ENCODE data around the gene PPP2R2C. TPM values are rescaled to one million over a fixed set of nuclear protein-coding genes. Genes with fewer than 3 reads are reported as not detected.

Gene PPP2R2C
- total RNA-seq, 1 experiment from 2014 or later, result 32.9 TPM

GRCh38 chr4:6420036-6420435 lies 52.4 kb downstream of the PPP2R2C start (continued):
- TF ChIP-seq ZBTB33 (IDR thresholded peaks at IDR 0.05; ENCODE audit: extremely low read depth, insufficient replicate concordance, low read length), result no peak
- no peak for TF ChIP-seq SRF (IDR thresholded peaks at IDR 0.05; ENCODE audit: low read depth)
- TF ChIP-seq ELF1 (IDR thresholded peaks at IDR 0.05; ENCODE audit: borderline replicate concordance, low read depth), result no peak
- TF ChIP-seq EZH2phosphoT487 (IDR thresholded peaks at IDR 0.05; ENCODE audit: borderline replicate concordance), result no peak
- TF ChIP-seq ZNF274 (IDR thresholded peaks at IDR 0.05; ENCODE audit: low read depth, low read length), result no peak
- no peak for TF ChIP-seq POLR2A (IDR thresholded peaks at IDR 0.05; ENCODE audit: borderline replicate concordance, extremely low read depth, insufficient read depth, insufficient read length)
- TF ChIP-seq POLR2AphosphoS5 (IDR thresholded peaks at IDR 0.05; ENCODE audit: low read depth, low read length), result no peak
- no peak for TF ChIP-seq ATF3 (IDR thresholded peaks at IDR 0.05)
- TF ChIP-seq TCF7L2 (IDR thresholded peaks at IDR 0.05; ENCODE audit: borderline replicate concordance, extremely low read depth, insufficient read depth, insufficient read length), result no peak
- no peak for TF ChIP-seq SIN3A (IDR thresholded peaks at IDR 0.05; ENCODE audit: low read depth)

- intact Hi-C loops (cut with micrococcal nuclease), result no loop called here
- Histone ChIP-seq H3K27ac (ENCODE audit: low read depth, low read length) (no peak overlapping the region), H3K79me2 (ENCODE audit: insufficient read depth, low read length) (no peaks in the 10 kb centered on the region), H3K4me1 (ENCODE audit: control insufficient read depth in 1 of 2, insufficient read depth in 2 of 2, low read length in 2 of 2) (no peaks in the 10 kb centered on the region), H3K9ac (ENCODE audit: low read length) (no peak overlapping the region), H3K9me3 (ENCODE audit: control insufficient read depth in 1 of 2, insufficient read depth in 1 of 2, low read depth in 1 of 2, low read length in 2 of 2) (no peaks in the 10 kb centered on the region), H4K20me1 (ENCODE audit: insufficient read depth) (no peaks in the 10 kb centered on the region), H3K9me2 (ENCODE audit: insufficient read depth) (no peaks in the 10 kb centered on the region), H3K27me3 (ENCODE audit: insufficient read depth, low read length) (no peaks in the 10 kb centered on the region), H3K4me3 (replicated peaks in 1 of 2; ENCODE audit: low read depth in 1 of 2, low read length in 2 of 2) (no peak overlapping the region), H2AFZ (ENCODE audit: low read depth, low read length, poor library complexity, severe bottlenecking) (no peak overlapping the region), H3K36me3 (ENCODE audit: control insufficient read depth in 1 of 2, insufficient read depth in 2 of 2, low read length in 2 of 2) (no peaks in the 10 kb centered on the region), H3K4me2 (ENCODE audit: low read length) (no peak overlapping the region)
- no peak for DNase-seq (ENCODE audit: low read depth, low spot score)
- CTCF ChIA-PET, result no interaction called here
- RAD21 ChIA-PET (ENCODE audit: low non-redundant PET in 1 of 2, low total read pairs in 2 of 2, uncharacterized antibody in 2 of 2, unreplicated experiment in 2 of 2), result no interaction called here
- POLR2A ChIA-PET, result no interaction called here
- BruUV-seq (replicated peaks), result no TSS peak
- ATAC-seq, result no peak
- TF ChIP-seq SRF (IDR thresholded peaks at IDR 0.05; ENCODE audit: low read depth) (no peak), ZBTB33 (IDR thresholded peaks at IDR 0.05; ENCODE audit: extremely low read depth, insufficient replicate concordance, low read length) (no peak), ZFX (IDR thresholded peaks at IDR 0.05) (no peak), POLR2AphosphoS5 (IDR thresholded peaks at IDR 0.05; ENCODE audit: low read depth, low read length) (no peak), REST (IDR thresholded peaks at IDR 0.05; ENCODE audit: low read depth) (no peak), RAD21 (IDR thresholded peaks at IDR 0.05; ENCODE audit: low read depth) (no peak), TCF7L2 (IDR thresholded peaks at IDR 0.05; ENCODE audit: borderline replicate concordance, extremely low read depth, insufficient read depth, insufficient read length) (no peak), EZH2phosphoT487 (IDR thresholded peaks at IDR 0.05; ENCODE audit: borderline replicate concordance) (no peak), ELF1 (IDR thresholded peaks at IDR 0.05; ENCODE audit: borderline replicate concordance, low read depth) (no peak)
These were observed 52.9 kb downstream of the PPP2R2C start for GRCh38 chr4:6419452-6420028.

All from HCT116 (cell line).